ENCODE results near the gene MATCAP1.

The MATCAP1 gene

GRCh38 chr16:67191411-67191994 is 7.7 kb upstream of the MATCAP1 start:
- DNase-seq (ENCODE audit: low read depth in 2 of 2), result no peak

- DNase-seq (ENCODE audit: low read depth in 2 of 2), result no peak
Measured at GRCh38 chr16:67190448-67191399, 7.0 kb upstream of the MATCAP1 start.

GRCh38 chr16:67190041-67190440 is 6.3 kb upstream of the MATCAP1 start, which contains the start of gene EXOC3L1:
Gene EXOC3L1 (minus strand): TSS chr16:67190136. CDS start chr16:67189676, 460 bp downstream.
- DNase-seq (ENCODE audit: low read depth in 2 of 2), result no peak

- no peak for DNase-seq (ENCODE audit: low read depth in 2 of 2)
Measured at GRCh38 chr16:67188798-67189197, 5.0 kb upstream of the MATCAP1 start.

- no peak for DNase-seq (ENCODE audit: low read depth in 2 of 2)
Measured at GRCh38 chr16:67188323-67188722, 4.6 kb upstream of the MATCAP1 start.

- DNase-seq (ENCODE audit: low read depth in 2 of 2), result no peak
Measured at GRCh38 chr16:67187175-67187890, 3.6 kb upstream of the MATCAP1 start.

- DNase-seq (ENCODE audit: low read depth in 2 of 2), result no peak
Measured at GRCh38 chr16:67186550-67186950, 2.8 kb upstream of the MATCAP1 start.

- DNase-seq (ENCODE audit: low read depth in 2 of 2), result no peak
Measured at GRCh38 chr16:67185651-67186134, 1.9 kb upstream of the MATCAP1 start.

- DNase-seq (ENCODE audit: low read depth in 2 of 2), result peak; percentile 65 to 84
Measured at GRCh38 chr16:67184995-67185650, 1.4 kb upstream of the MATCAP1 start.

GRCh38 chr16:67184453-67184994 is 761 bp upstream of the MATCAP1 start:
- DNase-seq (ENCODE audit: low read depth in 2 of 2), result no peak

GRCh38 chr16:67183284-67183626 is 508 bp downstream of the MATCAP1 start:
- no peak for DNase-seq (ENCODE audit: low read depth in 2 of 2)

GRCh38 chr16:67182288-67182687 is 1.5 kb downstream of the MATCAP1 start:
- DNase-seq (ENCODE audit: low read depth in 2 of 2), result no peak

- no peak for DNase-seq (ENCODE audit: low read depth in 2 of 2)
Measured at GRCh38 chr16:67181346-67181745, 2.4 kb downstream of the MATCAP1 start.

- no peak for DNase-seq (ENCODE audit: low read depth in 2 of 2)
Measured at GRCh38 chr16:67180166-67180565, 3.6 kb downstream of the MATCAP1 start.

- DNase-seq (ENCODE audit: low read depth in 2 of 2), result no peak
Measured at GRCh38 chr16:67179421-67180080, 4.2 kb downstream of the MATCAP1 start.

- DNase-seq (ENCODE audit: low read depth in 2 of 2), result no peak
Measured at GRCh38 chr16:67177743-67178699, 5.7 kb downstream of the MATCAP1 start.

GRCh38 chr16:67176662-67177061 is 7.1 kb downstream of the MATCAP1 start:
- DNase-seq (ENCODE audit: low read depth in 2 of 2), result no peak

- no peak for DNase-seq (ENCODE audit: low read depth in 2 of 2)
Measured at GRCh38 chr16:67174706-67175231, 9.0 kb downstream of the MATCAP1 start.
